Suprapubic skin (tissue), 4 donors: ENCODE data around the gene PRRG4. TPM values are rescaled to one million over a fixed set of nuclear protein-coding genes. Genes with fewer than 3 reads are reported as not detected.
"Not testable (repeated sequence)": the region's sequence is repeated elsewhere in the genome, so short reads cannot be mapped to it uniquely, and the experiment has no call there.

ENCODE experiments used
- DNase-seq, 2 donors: peaks; one replicate each; pipeline ENCODE4 v3.0.0-alpha.2; 2019; ENCODE audit warnings: low spot score in 2 of 2
- H3K27ac ChIP-seq: fragments of 200-600 bp; sonication (generic); one replicate; pipeline ENCODE4 v1.5.1; 2019
- H3K27me3 ChIP-seq: fragments of 200-600 bp; sonication (generic); one replicate; pipeline ENCODE4 v1.5.1; 2019
- H3K36me3 ChIP-seq: fragments of 200-600 bp; sonication (generic); one replicate; pipeline ENCODE4 v1.5.1; 2019
- H3K4me1 ChIP-seq: fragments of 200-600 bp; sonication (generic); one replicate; pipeline ENCODE4 v1.5.1; 2019
- H3K4me3 ChIP-seq: fragments of 200-600 bp; sonication (generic); one replicate; pipeline ENCODE4 v1.5.1; 2019; ENCODE audit warnings: mild to moderate bottlenecking
- H3K9me3 ChIP-seq: fragments of 200-600 bp; sonication (generic); one replicate; pipeline ENCODE4 v1.5.1; 2019
- CTCF ChIP-seq, 2 donors: fragments of 200-600 bp in 1 of 2; fragments of 450-650 bp in 1 of 2; sonication (generic) in 1 of 2; IDR thresholded peaks; one replicate each; pipeline ENCODE4 v1.5.1; 2016 to 2019; ENCODE audit warnings: antibody characterized with exemption in 2 of 2, mild to moderate bottlenecking in 1 of 2, moderate library complexity in 1 of 2
- EP300 ChIP-seq: sonication (generic); formaldehyde crosslinking; IDR thresholded peaks from one replicate; pipeline ENCODE4 v1.6.1; 2017; ENCODE audit warnings: antibody characterized with exemption
- POLR2A ChIP-seq, 2 donors: fragments of 450-650 bp; IDR thresholded peaks; one replicate each; pipeline ENCODE4 v1.6.1; 2017; ENCODE audit warnings: antibody characterized with exemption in 2 of 2, mild to moderate bottlenecking in 2 of 2, moderate library complexity in 2 of 2
- POLR2AphosphoS5 ChIP-seq, 3 donors: sonication (generic); formaldehyde crosslinking; IDR thresholded peaks; one replicate each; pipeline ENCODE4 v1.6.1; 2017; ENCODE audit warnings: antibody characterized with exemption in 3 of 3
- WGBS: methylation state at CpG from one replicate; pipeline ENCODE4 v1.1.5; 2018; 5-methylcytosine and 5-hydroxymethylcytosine counted together
- total RNA-seq, 4 donors: library from RNA; depleted of rRNA; stranded (reverse); fragments of >200 nt; gene quantifications; one replicate each; pipeline ENCODE4 v1.1.0, GENCODE V29; 2016

PRRG4 gene
- total RNA-seq, 4 donors from 2014 or later: 17.5 to 36.8 (median 34.5) TPM

DNA sequence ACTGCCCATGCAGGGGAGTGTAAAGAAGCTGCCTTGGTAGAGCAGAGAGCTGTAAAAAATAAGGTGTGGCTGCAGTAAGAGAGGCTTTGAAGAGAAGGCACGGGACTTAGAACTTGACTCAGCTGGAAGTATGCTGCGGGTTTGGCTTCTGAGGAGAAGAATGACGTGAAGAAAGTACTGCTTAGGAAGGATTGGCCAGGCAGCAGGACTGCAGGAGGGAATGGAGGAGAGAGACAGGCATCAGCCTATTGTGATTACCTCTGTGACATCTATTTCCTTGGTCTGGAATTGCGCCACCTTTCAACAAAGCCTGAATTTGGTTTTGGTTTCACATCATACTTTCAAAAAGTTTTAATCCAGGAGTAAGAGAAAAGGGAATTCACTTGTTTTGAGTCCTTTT lies 22.5 kb downstream of the PRRG4 start:
- no peak for DNase-seq
- TF ChIP-seq POLR2AphosphoS5 (IDR thresholded peaks at IDR 0.05) (no peak), CTCF (IDR thresholded peaks at IDR 0.05) (no peak), POLR2A (IDR thresholded peaks at IDR 0.05) (no peak), EP300 (no peak)
- H3K27ac ChIP-seq: peak overlapping the region; percentile 31
- H3K4me3 ChIP-seq: no peak overlapping the region
- no peaks in the 10 kb centered on the region for H3K27me3 ChIP-seq
- H3K9me3 ChIP-seq: no peaks in the 10 kb centered on the region
- WGBS: 41% methylated on average over 4 of the region's 4 CpGs
- peaks cover 6% of the 10 kb centered on the region for H3K4me1 ChIP-seq
- H3K36me3 ChIP-seq: peaks cover 9% of the 10 kb centered on the region

GRCh38 chr11:32855601-32856000 lies 25.9 kb downstream of the PRRG4 start:
- Histone ChIP-seq H3K27ac (no peak overlapping the region), H3K4me1 (peaks cover 6% of the 10 kb centered on the region), H3K4me3 (no peak overlapping the region), H3K9me3 (no peaks in the 10 kb centered on the region), H3K27me3 (no peaks in the 10 kb centered on the region), H3K36me3 (peaks cover 5% of the 10 kb centered on the region)
- no peak for TF ChIP-seq EP300
- WGBS: 48% methylated on average over 2 of the region's 2 CpGs
- no peak for DNase-seq

DNA sequence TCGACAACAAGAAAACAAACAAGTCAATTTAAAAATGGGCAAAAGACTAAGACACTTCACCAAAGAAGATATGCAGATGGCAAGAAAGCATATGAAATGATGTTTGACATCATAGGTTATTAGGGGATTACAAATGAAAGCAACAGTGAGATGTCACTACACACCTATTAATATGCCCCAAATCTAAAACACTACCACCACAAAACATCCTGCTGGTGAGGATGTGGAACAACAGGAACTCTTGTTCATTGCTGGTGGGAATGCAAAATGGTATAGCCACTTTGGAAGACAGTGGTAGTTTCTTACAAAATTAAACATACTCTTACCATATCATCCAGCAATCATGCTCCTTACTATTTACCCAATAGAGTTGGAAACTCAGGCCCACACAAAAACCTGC lies 29.0 kb downstream of the PRRG4 start:
- WGBS: 87% methylated on average over 1 of the region's 1 CpG
- H3K27ac ChIP-seq: no peak overlapping the region
- DNase-seq: no peak
- H3K36me3 ChIP-seq: no peaks in the 10 kb centered on the region
- no peaks in the 10 kb centered on the region for H3K4me1 ChIP-seq
- TF ChIP-seq POLR2AphosphoS5 (IDR thresholded peaks at IDR 0.05): no peak
- TF ChIP-seq POLR2A (IDR thresholded peaks at IDR 0.05): no peak
- no peak for TF ChIP-seq CTCF (IDR thresholded peaks at IDR 0.05)
- TF ChIP-seq EP300: no peak
- no peaks in the 10 kb centered on the region for H3K27me3 ChIP-seq
- no peak overlapping the region for H3K4me3 ChIP-seq
- no peaks in the 10 kb centered on the region for H3K9me3 ChIP-seq

DNA sequence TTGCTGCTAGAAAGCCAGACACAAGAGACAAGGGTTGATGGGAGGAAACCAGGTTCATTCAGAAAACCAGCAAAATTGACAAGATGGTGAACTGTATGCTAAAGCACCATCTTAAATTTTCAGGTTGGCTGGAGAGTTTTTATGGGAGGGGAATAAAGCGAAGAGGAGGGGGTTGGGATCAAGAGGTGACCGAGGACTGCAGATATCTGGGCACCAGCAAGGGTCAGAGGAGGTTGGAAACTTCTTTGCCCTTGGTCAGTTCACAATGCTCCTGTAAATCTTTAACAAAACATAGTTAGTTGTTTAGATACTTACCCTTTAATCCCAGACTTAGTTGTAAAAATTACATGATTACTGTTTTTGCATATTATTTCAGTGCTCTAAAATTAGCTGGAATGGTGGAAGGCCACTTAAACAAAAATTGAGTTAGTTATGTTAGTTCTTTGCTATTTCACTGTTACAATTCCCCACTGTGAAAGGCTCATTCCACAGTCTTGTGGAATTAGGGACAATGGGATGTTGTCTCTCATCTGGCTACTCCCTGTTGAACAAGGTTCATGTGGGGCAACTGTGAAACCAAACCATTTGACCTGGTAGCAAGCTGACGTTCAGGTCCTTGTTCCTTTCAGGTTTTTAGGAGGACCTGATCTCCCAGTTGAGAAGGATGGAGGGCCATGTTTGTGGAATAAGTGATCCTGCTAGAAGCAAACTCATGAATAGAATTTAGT lies 32.3 kb downstream of the PRRG4 start:
- H3K27me3 ChIP-seq: no peaks in the 10 kb centered on the region
- TF ChIP-seq CTCF (IDR thresholded peaks at IDR 0.05) (no peak), POLR2AphosphoS5 (IDR thresholded peaks at IDR 0.05) (no peak), EP300 (no peak), POLR2A (IDR thresholded peaks at IDR 0.05) (no peak)
- 82% methylated on average over 3 of the region's 3 CpGs for WGBS
- H3K9me3 ChIP-seq: no peaks in the 10 kb centered on the region
- H3K36me3 ChIP-seq: no peaks in the 10 kb centered on the region
- H3K4me1 ChIP-seq: no peaks in the 10 kb centered on the region
- H3K27ac ChIP-seq: no peak overlapping the region
- no peak overlapping the region for H3K4me3 ChIP-seq
- DNase-seq: no peak

GRCh38 chr11:32864555-32864954 lies 34.8 kb downstream of the PRRG4 start:
- Histone ChIP-seq H3K9me3 (no peaks in the 10 kb centered on the region), H3K27ac (no peak overlapping the region), H3K36me3 (no peaks in the 10 kb centered on the region), H3K27me3 (no peaks in the 10 kb centered on the region), H3K4me1 (no peaks in the 10 kb centered on the region), H3K4me3 (no peak overlapping the region)
- TF ChIP-seq POLR2AphosphoS5 (IDR thresholded peaks at IDR 0.05) (no peak), CTCF (IDR thresholded peaks at IDR 0.05) (no peak), EP300 (no peak), POLR2A (IDR thresholded peaks at IDR 0.05) (no peak)
- DNase-seq: no peak

GRCh38 chr11:32868752-32869151 lies 39.0 kb downstream of the PRRG4 start:
- not testable (repeated sequence) for H3K27me3 ChIP-seq, DNase-seq, H3K9me3 ChIP-seq, H3K4me3 ChIP-seq, H3K36me3 ChIP-seq, H3K4me1 ChIP-seq, H3K27ac ChIP-seq
- WGBS: 73% methylated on average over 4 of the region's 4 CpGs
